ENCODE measurements around the gene KCNMA1.

KCNMA1 gene

GRCh38 chr10:76892766-76893479, 744.7 kb downstream of the KCNMA1 start:
- H3K27me3 ChIP-seq, result no peaks in the 10 kb centered on the region
- no peak overlapping the region for H3K27ac ChIP-seq
- H3K9me3 ChIP-seq, result no peaks in the 10 kb centered on the region
- no peaks in the 10 kb centered on the region for H3K36me3 ChIP-seq
- H3K4me3 ChIP-seq (ENCODE audit: low read depth in 1 of 2, low read length in 1 of 2), result no peak overlapping the region
- no peak for TF ChIP-seq CTCF (IDR thresholded peaks at IDR 0.05)
- no peaks in the 10 kb centered on the region for H3K4me1 ChIP-seq (ENCODE audit: control insufficient read depth in 1 of 2, insufficient read depth in 1 of 2, low read depth in 1 of 2, low read length in 1 of 2)

- no peaks in the 10 kb centered on the region for H3K4me1 ChIP-seq (ENCODE audit: control insufficient read depth in 1 of 2, insufficient read depth in 1 of 2, low read depth in 1 of 2, low read length in 1 of 2)
- no peaks in the 10 kb centered on the region for H3K36me3 ChIP-seq
- no peak for TF ChIP-seq CTCF (IDR thresholded peaks at IDR 0.05)
- H3K9me3 ChIP-seq, result no peaks in the 10 kb centered on the region
- no peak overlapping the region for H3K4me3 ChIP-seq (ENCODE audit: low read depth in 1 of 2, low read length in 1 of 2)
- H3K27me3 ChIP-seq, result peaks cover 5% of the 10 kb centered on the region
- H3K27ac ChIP-seq, result no peak overlapping the region
Measured at GRCh38 chr10:76887223-76888010, 750.2 kb downstream of the KCNMA1 start.

GRCh38 chr10:76885816-76886215, 751.8 kb downstream of the KCNMA1 start:
- peaks cover 21% of the 10 kb centered on the region for H3K27me3 ChIP-seq
- TF ChIP-seq CTCF (IDR thresholded peaks at IDR 0.05), result no peak
- H3K36me3 ChIP-seq, result no peaks in the 10 kb centered on the region
- no peak overlapping the region for H3K27ac ChIP-seq
- H3K4me3 ChIP-seq (ENCODE audit: low read depth in 1 of 2, low read length in 1 of 2), result no peak overlapping the region
- H3K4me1 ChIP-seq (ENCODE audit: control insufficient read depth in 1 of 2, insufficient read depth in 1 of 2, low read depth in 1 of 2, low read length in 1 of 2), result no peaks in the 10 kb centered on the region
- H3K9me3 ChIP-seq, result no peaks in the 10 kb centered on the region

- H3K9me3 ChIP-seq, result no peaks in the 10 kb centered on the region
- no peak for TF ChIP-seq CTCF (IDR thresholded peaks at IDR 0.05)
- no peak overlapping the region for H3K4me3 ChIP-seq (ENCODE audit: low read depth in 1 of 2, low read length in 1 of 2)
Measured at GRCh38 chr10:76884673-76885275, 752.8 kb downstream of the KCNMA1 start.

GRCh38 chr10:76883596-76883995, 754.0 kb downstream of the KCNMA1 start:
- peaks cover 26% of the 10 kb centered on the region for H3K27me3 ChIP-seq
- H3K4me1 ChIP-seq (ENCODE audit: control insufficient read depth in 1 of 2, insufficient read depth in 1 of 2, low read depth in 1 of 2, low read length in 1 of 2), result no peaks in the 10 kb centered on the region
- H3K27ac ChIP-seq, result no peak overlapping the region
- no peaks in the 10 kb centered on the region for H3K9me3 ChIP-seq
- H3K4me3 ChIP-seq (ENCODE audit: low read depth in 1 of 2, low read length in 1 of 2), result no peak overlapping the region
- no peaks in the 10 kb centered on the region for H3K36me3 ChIP-seq
- TF ChIP-seq CTCF (IDR thresholded peaks at IDR 0.05), result no peak

More at GRCh38 chr10:76884673-76885275, 752.8 kb downstream of the KCNMA1 start:
- Histone ChIP-seq H3K36me3 (no peaks in the 10 kb centered on the region), H3K27me3 (peaks cover 26% of the 10 kb centered on the region), H3K4me1 (ENCODE audit: control insufficient read depth in 1 of 2, insufficient read depth in 1 of 2, low read depth in 1 of 2, low read length in 1 of 2) (no peaks in the 10 kb centered on the region), H3K27ac (no peak overlapping the region)
